Effector CD4-positive, alpha-beta T cell (primary cell): ENCODE data around the gene HDAC4.

ENCODE experiments used
- DNase-seq: peaks from one replicate; pipeline ENCODE4 v3.0.0-alpha.2; 2020

HDAC4 gene

DNA sequence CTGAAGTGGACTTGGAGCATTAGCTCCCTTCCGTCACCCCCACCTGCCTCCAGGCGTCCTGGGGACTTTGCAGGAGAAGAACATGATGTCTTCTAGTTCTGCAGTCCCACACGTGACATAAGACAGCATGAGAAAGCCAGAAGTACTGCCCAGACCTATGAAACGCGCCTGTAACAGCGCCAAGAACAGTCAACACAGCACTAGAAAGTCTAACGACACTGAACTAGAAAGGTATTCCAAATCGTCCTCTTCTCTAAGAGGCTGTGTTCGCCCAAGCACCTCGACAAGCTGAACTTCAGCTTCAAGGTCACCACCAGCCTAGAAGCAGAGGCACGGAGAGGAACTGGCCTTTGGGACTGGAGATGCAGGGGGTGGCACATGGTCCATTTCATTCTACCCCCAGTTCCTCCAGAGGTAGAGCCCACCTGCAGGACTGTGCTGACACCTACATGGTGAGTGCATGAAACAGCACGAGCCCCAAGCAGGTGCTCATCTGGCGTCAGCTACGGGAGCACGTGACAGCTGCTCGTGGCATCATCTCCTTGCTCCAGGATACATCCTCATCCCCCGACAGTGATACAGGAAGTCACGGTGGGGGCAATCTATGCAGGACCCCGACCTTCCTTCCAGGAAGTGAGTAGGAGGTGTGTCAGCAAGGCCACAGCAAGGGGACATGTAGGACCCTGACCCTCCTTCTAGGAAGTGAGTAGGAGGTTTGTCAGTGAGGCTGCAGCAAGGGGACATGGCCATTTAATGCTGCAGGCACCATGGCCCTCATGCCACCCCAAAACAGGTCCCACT is 3.7 kb downstream of the HDAC4 start:
- peak; percentile 25 for DNase-seq

DNA sequence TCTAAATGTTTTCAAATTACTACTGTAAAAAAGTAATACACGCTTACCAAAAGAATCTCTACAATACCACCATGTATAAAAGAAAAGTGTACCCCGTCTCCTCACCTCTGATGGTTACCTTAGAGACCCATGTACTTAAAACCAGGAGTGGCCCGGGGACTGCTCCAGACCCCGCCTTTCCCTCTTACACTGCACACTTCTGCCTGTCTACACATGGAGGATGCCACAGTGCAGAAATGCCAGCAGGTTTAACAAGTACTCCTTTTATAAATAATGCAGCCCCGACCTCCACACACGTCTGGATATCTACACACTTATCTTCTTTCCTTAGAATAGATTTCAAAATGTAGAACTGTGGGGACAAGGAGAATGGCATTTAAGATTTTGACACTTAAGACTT is 5.3 kb downstream of the HDAC4 start:
- DNase-seq = no peak

DNA sequence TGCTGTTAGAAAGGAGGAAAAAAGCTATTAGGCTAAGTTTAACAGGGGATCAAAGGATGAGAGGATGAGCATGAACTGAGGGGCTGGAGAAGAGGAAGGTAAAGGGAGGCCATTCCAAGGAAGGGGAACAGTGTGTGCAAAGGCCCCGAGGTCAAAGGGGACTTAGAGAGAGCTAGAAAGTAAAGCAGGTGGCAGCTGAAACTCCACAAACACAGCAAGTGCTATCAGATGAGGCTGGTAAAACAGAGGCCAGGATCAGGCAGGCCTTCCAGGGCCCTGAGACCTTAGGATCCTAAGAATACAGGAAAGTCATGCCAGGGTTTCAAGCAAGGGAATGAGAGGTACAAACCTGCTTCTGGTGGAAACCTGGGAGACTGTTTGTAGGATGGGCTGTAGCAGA is 5.8 kb downstream of the HDAC4 start:
- DNase-seq = no peak

DNA sequence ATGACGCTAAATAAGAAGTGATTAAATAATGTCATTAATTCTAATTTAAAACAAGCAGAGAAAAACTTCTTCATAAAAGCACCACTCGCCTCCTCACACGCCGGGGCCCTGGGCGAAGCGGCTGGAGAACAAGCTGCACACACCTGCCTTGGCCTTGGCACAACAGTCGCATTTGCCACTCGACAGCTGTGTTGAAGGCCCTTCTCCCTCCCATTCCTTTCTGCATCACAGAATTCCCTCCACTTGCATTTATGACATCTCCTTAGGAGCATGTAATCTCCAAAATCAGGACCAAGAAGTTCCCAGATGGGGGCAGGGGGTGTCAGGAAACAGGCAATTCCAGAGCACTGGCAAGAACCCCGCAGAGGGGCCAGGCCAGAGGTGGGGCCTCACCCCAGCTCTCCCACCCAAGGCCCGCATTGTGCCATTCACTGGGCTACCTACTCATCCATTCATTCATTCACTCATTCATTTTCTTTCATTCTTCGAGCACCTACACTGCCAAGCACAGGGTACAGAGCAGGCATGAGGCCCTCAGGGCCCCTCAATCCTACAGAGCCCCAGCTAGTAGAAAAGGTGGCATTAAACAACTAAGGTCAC is 6.4 kb downstream of the HDAC4 start:
- DNase-seq = no peak

DNA sequence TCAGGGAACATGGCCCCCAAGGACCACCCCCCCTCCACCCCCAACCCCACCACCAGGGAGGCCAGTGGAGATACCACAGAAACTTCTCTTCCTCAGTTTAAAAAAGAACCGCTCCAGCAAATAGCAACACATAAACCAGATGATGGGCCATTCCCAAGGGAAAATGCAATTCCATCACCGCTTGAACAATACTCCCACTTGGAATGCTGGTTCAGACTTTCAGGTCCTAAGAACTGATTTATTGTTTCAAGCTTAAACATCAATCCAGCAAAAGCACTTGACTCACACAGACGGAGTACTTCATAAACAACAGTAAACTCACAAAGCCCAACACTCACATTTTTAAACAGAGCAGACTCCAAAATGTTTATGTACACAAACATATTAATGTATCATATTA is 6.9 kb downstream of the HDAC4 start:
- no peak for DNase-seq

DNA sequence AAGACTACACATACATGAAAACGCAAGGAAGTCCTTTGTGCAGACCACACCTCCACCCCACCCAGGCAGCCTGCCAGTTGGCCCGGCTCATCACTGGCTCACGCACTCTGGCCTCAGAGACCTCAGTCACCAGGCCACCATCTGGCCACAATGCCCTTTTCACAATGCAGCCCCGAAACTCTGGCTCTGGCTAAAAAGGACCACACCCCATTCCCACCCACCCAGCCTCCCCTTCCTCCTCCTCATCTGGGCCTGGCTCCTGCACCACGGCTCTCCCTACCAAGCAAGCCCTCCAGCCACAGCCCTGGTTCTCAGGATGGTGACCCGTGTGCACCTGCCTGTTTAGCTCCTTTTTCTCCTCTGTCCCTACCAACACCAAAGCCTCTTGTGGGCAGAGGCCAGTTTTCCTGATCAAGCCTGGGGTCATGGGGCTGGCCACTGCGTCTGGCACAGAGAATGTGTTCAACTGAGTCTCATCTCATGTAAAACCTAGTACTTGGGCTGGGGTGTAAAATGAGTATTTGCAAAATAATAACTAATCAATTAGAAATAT is 7.4 kb downstream of the HDAC4 start:
- DNase-seq = no peak

DNA sequence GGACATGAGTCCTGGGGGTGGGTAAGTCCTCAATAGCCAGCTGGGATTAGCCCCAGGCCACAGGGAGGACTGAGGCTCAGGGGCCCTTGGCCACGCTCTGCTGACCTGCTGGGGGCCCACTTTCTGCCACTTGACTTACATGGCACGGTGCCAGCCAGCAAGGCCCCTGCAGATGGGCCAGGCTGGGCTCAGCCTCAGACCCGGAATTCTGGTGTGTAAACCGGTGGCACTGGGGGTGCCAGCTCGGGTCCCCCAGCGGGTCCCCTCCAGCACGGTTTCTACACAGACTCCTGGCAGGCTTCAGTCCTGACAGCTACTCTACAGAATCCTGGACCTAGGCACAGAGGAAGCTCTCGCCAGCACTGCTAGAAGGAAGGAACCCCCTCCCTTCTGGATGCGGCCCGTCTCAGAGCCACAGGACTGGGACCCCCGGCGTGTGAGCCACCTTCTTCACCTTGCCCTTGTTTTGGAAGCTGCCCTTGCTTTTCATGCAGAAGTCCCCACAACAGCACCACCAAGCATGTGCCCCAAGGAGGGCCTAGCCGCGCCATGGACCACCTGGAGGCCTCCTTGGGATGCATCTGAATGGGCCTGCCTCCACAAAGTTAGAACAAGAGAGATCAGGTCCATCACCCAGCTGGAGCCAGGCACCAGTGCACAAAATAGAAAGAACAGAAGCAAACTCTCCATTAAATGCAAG is 8.0 kb downstream of the HDAC4 start:
- no peak for DNase-seq

DNA sequence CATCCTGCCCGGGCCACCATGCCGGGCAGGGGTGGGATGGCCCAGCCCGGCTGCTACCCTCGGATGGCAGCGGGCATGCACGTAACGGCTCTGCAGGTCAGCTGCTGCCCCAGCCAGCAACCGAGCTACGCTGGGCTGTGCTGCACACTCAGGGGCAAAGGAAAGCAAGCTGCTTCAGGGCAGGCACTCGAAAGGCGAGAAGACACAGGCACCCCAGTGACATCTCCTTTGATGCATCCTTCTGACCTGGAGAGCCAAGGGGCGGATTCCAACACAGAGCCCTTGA is 8.8 kb downstream of the HDAC4 start:
- no peak for DNase-seq

DNA sequence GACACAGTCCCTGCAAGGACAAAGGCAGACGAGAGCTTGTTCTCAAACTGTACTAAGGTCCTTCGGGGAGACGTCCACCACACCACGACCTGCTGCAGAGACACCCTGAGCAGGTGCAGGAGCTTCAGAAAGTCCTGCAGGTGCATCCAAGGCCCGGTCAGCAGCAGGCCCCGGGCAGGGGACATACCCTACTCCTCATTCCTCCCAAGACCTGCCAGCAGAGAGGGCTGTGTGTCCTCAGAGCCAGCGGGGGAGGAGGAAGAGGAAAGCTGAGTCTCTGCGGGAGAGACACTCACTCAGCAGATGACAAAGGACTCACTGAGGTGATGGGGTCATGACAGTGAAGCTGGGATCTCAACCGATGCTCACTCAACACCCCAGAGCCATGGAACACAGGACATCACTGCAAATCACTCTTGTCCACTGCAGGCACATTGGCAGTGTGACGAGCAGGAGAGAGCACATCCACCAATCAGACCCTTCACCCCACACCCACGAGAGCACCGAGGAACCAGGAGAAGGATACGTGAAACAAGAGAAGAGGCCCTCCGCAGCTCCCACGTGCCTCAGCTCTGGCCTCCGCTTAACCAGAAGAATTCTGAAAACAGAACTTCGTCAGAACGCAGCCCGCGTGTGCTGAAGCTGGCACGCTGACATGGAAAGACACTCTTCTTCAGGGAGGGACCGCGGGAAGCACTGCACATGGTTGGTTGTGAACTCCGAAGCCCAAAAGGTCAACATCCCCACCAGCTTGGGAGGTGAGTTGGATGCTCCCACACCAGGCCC is 9.3 kb downstream of the HDAC4 start:
- no peak for DNase-seq

DNA sequence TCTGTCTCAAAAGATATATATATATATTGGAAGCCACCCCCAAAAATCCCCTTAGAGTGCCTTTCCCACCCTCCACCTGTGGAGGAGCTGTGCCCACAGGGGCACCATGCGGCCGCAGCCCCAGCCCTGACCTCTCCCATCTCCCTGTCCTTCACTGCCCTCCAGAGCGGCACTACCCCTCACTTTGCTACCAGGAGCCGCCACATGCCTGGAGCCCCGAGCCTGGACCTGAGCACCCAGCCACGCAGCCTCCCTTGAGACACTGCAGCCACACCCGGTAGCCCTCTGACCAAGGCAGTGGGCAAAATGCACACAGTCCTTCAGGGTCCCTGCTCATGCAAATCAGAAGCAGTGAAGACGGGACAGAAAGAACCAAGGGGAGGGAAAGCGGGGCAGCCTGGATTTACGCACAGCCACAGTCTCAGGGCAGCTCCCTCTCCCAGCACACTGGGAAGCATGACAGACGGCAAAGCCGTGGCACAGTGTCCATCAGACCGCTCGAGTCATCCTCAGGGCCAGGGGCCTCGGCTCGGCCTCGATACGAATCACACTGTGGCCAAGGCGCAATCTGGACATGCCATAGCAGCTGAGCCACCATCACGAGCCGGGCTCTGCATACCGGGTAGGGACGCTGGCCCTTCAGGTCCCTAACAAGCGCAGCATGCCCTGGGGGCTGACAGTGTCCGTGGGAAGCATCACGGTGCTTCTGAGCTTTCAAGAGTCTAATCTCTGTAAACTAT is 10.1 kb downstream of the HDAC4 start:
- DNase-seq = no peak

DNA sequence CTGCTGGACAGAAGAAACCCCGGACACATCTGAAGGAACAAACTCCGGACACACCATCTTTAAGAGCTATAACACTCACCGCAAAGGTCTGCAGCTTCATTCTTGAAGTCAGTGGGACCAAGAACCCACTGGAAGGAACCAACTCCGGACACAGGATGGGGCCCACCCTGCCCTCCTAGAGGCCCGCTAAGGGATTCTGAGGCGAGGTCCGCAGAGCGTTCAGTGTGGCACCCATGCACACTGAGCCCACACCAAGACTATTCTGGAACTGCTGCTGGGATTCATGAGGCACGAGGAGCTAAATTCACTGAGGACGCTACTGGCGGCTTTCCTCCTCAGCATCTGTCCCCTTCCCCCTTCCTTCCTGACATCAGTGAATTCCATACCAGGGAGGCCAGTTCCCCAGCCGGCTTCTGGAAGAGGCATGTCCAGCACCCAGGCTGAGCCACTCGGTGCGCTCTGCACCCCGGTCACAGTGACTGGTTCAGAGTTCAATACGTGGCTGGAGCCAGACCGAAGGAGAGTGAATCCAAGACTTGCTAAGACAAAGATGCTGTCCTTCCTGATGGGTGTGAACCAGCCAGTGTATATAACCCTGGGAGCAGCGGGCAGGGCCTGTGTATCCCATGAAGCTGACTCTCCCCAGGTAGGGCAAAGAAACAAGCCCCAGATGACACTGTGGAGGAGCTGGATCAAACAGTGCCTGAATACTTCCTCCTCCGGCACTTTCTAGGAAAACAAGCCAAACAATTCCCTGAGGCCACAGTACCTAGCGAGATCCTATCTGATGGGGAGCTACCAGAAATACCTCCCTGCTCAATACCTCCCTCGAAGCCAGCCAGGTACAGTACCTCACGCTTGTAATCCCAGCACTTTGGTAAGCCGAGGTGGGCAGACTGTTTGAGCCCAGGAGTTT is 11.1 kb downstream of the HDAC4 start:
- no peak for DNase-seq

DNA sequence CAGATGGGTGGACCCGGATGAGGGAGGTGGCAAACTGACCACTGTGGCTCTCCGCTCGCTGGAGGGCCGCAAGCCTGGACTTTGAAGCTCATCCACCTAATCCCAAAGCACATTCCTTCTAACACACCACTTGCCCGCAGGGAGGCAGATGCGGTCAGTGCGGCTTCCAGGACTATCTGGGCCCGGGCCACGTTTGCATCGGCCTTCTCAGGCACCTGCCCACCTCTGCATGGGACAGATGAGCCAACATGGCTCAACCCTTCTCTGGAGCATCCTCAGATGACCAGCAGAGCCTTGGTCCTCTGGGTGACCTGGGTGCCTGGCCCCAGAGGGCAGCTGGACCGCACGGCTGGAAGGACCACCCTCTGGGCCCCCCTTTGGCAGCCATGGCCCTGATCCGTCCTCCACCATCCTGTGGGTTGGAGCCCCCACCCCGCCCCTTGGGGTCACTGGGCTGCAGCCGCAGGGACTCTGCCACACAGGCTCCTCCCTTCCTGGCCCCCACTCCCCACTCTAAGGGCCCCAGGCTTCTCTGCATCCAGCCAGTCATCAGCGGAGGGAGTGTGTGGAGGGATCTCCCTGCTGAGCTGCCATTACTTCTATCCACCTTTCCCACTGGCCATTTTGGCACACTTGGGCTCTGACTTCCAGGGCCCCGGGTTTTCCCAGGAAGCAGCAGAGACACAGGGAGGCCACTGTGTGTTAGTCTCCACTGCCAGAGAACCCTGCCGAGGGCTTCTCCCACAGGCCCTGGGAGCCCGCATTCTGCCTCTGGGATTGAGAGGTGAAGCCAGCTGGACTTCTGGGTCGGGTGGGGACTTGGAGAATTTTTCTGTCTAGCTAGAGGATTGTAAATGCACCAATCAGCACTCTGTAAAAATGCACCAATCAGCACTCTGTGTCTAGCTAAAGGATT is 12.3 kb downstream of the HDAC4 start:
- DNase-seq = no peak

DNA sequence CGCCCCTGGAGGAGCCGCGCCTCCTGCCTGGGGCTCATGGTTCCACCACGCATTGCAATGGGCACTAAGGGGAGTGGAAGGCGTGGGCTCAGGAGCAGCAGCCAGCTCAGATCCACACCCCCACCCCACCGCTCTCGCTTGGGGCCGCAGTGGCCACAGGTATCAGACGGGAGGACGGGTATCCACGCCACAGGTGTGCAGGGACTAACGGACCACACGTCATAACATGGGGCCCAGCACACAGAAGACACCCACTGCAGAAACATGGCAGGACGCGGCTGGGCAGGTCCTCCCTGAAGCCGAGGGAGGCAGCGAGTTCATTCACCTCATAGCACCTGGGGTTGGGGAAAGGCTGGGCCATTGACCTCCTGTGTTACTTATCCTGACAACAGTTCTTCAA is 13.0 kb downstream of the HDAC4 start:
- no peak for DNase-seq

DNA sequence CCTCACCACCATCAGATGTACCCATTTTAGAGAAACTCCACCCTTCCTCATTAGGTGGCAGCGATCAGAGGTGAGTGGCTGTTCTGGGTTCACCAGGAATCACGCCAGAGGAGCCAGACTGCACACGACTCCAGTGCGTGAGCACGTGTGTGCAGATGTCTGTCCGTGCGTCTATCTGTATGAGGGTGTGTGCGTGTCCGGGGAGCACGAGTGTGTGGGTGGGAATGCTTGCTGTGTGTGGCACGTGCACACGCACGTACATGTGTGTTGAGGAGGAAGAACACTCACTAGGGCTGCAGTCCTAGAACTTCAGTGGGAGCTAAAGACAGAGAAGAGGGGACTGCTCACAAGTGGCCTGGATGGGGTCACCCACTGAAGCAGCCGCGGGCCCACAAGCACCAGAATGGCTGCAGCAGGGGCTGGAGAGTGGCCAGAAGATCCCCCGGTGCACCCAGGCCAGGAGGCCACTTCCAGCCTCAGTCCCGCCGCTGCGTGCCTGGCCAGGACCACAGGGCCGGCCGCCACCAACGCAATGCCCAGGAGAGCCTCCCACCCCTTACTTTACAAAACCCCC is 13.9 kb downstream of the HDAC4 start:
- DNase-seq = no peak

DNA sequence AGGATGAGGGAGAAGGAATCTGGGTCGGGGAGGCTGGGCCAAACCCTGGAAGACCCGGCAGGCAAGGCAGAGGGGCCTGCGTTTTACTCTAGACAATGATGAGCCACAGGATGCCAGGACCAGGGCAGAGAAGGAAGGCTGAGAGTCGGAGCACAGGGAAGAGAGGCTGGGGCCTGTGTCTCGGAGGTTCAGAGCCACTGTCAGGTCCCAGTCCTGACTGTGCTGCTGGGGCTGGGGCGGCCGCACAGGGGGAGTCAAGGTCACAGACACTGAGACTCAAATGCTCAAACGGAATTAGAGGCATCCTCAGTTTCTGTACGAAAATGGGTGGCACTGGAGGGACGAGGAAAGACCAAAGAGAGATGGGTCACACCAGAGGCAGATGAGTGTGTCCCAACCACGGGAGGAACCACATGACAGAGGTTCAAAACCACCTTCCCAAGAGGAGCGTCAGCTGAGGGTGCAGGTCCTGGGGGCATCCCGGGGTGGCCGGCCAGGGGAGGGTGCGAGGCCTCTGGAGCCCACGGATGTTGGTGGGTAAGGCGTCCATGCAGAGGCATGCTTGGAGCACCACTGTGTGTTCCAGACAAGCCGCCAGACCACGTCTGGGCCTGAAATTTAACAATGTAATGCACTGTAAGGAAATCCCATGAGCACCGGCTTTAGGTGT is 14.7 kb downstream of the HDAC4 start:
- no peak for DNase-seq

DNA sequence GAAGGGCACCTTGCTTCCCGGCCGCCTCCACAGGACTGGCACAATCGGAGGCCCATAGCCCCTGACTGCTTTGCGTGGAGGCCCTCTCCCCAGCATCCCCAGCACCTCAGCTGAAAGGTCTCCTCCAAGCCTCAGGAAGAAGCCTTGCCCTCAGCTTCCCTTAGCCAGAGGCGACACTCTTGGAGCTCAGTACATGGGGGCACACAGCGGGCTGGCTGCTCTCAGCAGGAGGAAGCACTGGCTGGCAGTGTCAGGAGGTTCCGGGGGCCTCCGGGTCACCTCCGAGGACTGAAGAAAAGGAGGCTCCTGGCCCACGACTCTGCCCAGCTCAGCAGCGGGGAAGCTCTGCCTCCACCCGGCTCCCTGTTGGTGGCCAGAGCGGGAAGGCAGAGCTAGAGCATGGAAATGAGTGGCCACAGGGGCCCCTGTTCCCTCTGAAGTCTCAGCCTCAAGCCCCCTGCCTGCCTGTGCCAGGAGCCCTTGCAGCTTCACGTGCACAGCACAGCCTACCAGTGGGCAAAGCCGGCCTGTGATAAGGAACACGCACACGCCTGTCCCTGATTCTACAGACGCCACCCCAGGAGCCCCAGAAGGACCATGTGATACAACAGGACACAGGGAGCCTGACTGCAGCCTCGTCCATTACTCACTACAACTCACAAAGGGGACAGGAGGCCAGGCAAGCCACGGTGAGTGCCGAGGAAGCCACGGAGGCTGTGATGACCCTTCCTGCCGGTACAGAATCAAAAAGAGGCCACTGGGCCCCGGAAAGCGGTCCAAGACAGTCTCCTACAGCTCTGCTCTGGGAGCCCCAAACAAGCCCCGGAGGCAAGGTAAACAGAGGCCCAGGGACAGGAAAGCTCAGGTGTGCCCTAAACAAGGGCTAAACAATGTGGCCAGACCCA is 15.5 kb downstream of the HDAC4 start:
- no peak for DNase-seq

DNA sequence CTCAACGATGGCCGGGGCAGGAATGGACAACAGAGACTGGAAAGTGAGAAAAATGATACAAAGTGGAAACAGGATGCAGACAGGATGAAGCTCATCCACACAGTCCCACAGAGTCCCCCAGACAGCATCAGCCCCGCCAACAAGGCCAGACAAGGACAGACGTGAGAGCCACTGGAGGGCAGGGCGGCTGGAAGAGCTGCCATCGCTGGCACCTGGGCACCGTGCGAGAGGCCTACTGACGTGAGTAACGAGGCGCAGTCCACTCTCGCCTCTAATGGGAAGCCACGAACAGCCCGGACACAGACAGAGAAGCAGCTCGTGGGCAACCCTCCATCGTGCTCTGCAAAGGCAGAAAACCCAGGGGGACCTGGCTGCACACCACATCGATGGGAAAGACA is 17.1 kb downstream of the HDAC4 start:
- DNase-seq = no peak
